ENCODE data around the gene ITPR1.

The ITPR1 gene

GRCh38 chr3:4570840-4571621, 77.9 kb downstream of the ITPR1 start:
- Histone ChIP-seq H3K9ac (ENCODE audit: low read length) (no peak overlapping the region), H3K4me1 (ENCODE audit: insufficient read depth, low read length, severe bottlenecking) (no peaks in the 10 kb centered on the region), H3K36me3 (ENCODE audit: insufficient read depth, low read length) (no peaks in the 10 kb centered on the region), H3K27ac (ENCODE audit: low read depth, low read length, poor library complexity, severe bottlenecking) (no peak overlapping the region), H3K9me3 (ENCODE audit: low read length) (no peaks in the 10 kb centered on the region), H3K79me2 (ENCODE audit: insufficient read depth, low read length) (no peaks in the 10 kb centered on the region), H2AFZ (ENCODE audit: low read length) (no peak overlapping the region), H3K27me3 (ENCODE audit: insufficient read depth, low read length) (no peaks in the 10 kb centered on the region), H4K20me1 (ENCODE audit: insufficient read depth, low read length) (no peaks in the 10 kb centered on the region), H3K9me2 (ENCODE audit: low read depth, low read length) (no peaks in the 10 kb centered on the region), H3F3A (ENCODE audit: insufficient read depth, low read length) (no peaks in the 10 kb centered on the region), H3K4me3 (ENCODE audit: low read depth, low read length, poor library complexity, severe bottlenecking) (no peak overlapping the region), H3K4me2 (ENCODE audit: low read length) (no peak overlapping the region)
- TF ChIP-seq EZH2 (IDR thresholded peaks at IDR 0.05; ENCODE audit: borderline replicate concordance, low read length) = no peak
- no peak for TF ChIP-seq CTCF (IDR thresholded peaks at IDR 0.05; ENCODE audit: low read length)

- no peaks in the 10 kb centered on the region for H3F3A ChIP-seq (ENCODE audit: insufficient read depth, low read length)
- H4K20me1 ChIP-seq (ENCODE audit: insufficient read depth, low read length) = no peaks in the 10 kb centered on the region
- no peak overlapping the region for H3K4me3 ChIP-seq (ENCODE audit: low read depth, low read length, poor library complexity, severe bottlenecking)
- no peak for TF ChIP-seq EZH2 (IDR thresholded peaks at IDR 0.05; ENCODE audit: borderline replicate concordance, low read length)
- peak; percentile 52; the same call in 1 of the 2 replicates for TF ChIP-seq CTCF (IDR thresholded peaks at IDR 0.05; ENCODE audit: low read length)
- no peaks in the 10 kb centered on the region for H3K9me3 ChIP-seq (ENCODE audit: low read length)
- no peak overlapping the region for H3K9ac ChIP-seq (ENCODE audit: low read length)
- no peaks in the 10 kb centered on the region for H3K27me3 ChIP-seq (ENCODE audit: insufficient read depth, low read length)
- no peaks in the 10 kb centered on the region for H3K79me2 ChIP-seq (ENCODE audit: insufficient read depth, low read length)
- no peaks in the 10 kb centered on the region for H3K9me2 ChIP-seq (ENCODE audit: low read depth, low read length)
- no peak overlapping the region for H3K27ac ChIP-seq (ENCODE audit: low read depth, low read length, poor library complexity, severe bottlenecking)
- H3K4me2 ChIP-seq (ENCODE audit: low read length) = no peak overlapping the region
- no peak overlapping the region for H2AFZ ChIP-seq (ENCODE audit: low read length)
- H3K36me3 ChIP-seq (ENCODE audit: insufficient read depth, low read length) = no peaks in the 10 kb centered on the region
- H3K4me1 ChIP-seq (ENCODE audit: insufficient read depth, low read length, severe bottlenecking) = no peaks in the 10 kb centered on the region
Measured at GRCh38 chr3:4571690-4572334, 78.7 kb downstream of the ITPR1 start.

- Histone ChIP-seq H3K9me3 (ENCODE audit: low read length) (no peaks in the 10 kb centered on the region), H3F3A (ENCODE audit: insufficient read depth, low read length) (no peaks in the 10 kb centered on the region), H4K20me1 (ENCODE audit: insufficient read depth, low read length) (no peaks in the 10 kb centered on the region; the same call in 1 of the 2 replicates), H3K9me2 (ENCODE audit: low read depth, low read length) (no peaks in the 10 kb centered on the region), H2AFZ (ENCODE audit: low read length) (no peak overlapping the region), H3K9ac (ENCODE audit: low read length) (no peak overlapping the region), H3K79me2 (ENCODE audit: insufficient read depth, low read length) (no peaks in the 10 kb centered on the region), H3K27me3 (ENCODE audit: insufficient read depth, low read length) (no peaks in the 10 kb centered on the region), H3K4me2 (ENCODE audit: low read length) (no peak overlapping the region), H3K27ac (ENCODE audit: low read depth, low read length, poor library complexity, severe bottlenecking) (no peak overlapping the region), H3K4me3 (ENCODE audit: low read depth, low read length, poor library complexity, severe bottlenecking) (no peak overlapping the region), H3K4me1 (ENCODE audit: insufficient read depth, low read length, severe bottlenecking) (no peaks in the 10 kb centered on the region), H3K36me3 (ENCODE audit: insufficient read depth, low read length) (no peaks in the 10 kb centered on the region)
- no peak for TF ChIP-seq EZH2 (IDR thresholded peaks at IDR 0.05; ENCODE audit: borderline replicate concordance, low read length)
- TF ChIP-seq CTCF (IDR thresholded peaks at IDR 0.05; ENCODE audit: low read length) = no peak
Measured at GRCh38 chr3:4573153-4573552, 80.0 kb downstream of the ITPR1 start.
